Right renal cortex interstitium (tissue), 3 donors: ENCODE data around the gene FOXD4L3. TPM values are rescaled to one million over a fixed set of nuclear protein-coding genes. Genes with fewer than 3 reads are reported as not detected.
"Not testable (repeated sequence)": the region's sequence is repeated elsewhere in the genome, so short reads cannot be mapped to it uniquely, and the experiment has no call there.

Source experiments
- DNase-seq, 3 donors: peaks; one replicate each; pipeline ENCODE4 v3.0.0-alpha.2; 2013; ENCODE audit warnings: low read depth in 3 of 3, low spot score in 2 of 3
- polyA plus RNA-seq, 3 donors: library from polyadenylated mRNA; unstranded; fragments of 120-200 nt; gene quantifications; one replicate each; pipeline ENCODE4 v1.2.1, GENCODE V29; 2013; ENCODE audit not compliant: insufficient read length in 3 of 3

The FOXD4L3 gene
- polyA plus RNA-seq: not detected

- DNase-seq: not testable (repeated sequence)
Measured at GRCh38 chr9:68302567-68302966, at the start of gene FOXD4L3. Gene FOXD4L3, plus strand, starts transcription at chr9:68302867. Its CDS starts 85 bp downstream, at chr9:68302952.

DNA sequence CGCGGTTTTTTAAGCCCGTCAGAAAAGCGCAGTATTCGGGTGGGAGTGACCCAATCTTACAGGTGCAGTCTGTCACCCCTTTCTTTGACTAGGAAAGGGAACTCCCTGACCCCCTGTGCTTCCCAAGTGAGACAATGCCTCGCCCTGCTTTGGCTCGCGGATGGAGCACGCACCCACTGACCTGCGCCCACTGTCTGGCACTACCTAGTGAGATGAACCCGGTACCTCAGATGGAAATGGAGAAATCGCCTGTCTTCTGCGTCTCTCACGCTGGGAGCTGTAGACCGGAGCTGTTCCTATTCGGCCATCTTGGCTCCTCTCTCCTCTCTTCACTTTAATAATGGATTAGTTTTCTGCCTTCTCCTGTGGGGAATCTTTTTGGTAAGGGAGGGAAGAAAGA is 21.6 kb upstream of the FOXD4L3 start:
- DNase-seq: not testable (repeated sequence)

DNA sequence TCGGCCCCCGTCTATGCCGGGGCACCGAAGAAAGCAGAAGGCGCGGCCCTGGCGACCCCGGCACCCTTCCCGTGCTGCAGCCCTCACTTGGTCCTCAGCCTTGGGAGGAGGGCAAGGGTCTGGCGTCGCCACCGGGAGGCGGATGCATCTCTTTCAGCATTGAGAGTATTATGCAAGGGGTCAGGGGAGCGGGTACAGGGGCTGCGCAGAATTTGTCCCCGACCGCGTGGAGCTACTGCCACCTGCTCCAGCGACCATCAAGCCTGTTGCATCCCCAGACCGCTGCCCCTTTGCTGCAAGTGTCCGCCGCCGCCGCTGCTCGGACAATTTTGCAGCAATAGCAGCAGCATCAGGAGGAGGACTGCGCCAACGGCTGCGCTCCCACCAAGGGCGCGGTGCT is 1.1 kb downstream of the FOXD4L3 start:
- not testable (repeated sequence) for DNase-seq

DNA sequence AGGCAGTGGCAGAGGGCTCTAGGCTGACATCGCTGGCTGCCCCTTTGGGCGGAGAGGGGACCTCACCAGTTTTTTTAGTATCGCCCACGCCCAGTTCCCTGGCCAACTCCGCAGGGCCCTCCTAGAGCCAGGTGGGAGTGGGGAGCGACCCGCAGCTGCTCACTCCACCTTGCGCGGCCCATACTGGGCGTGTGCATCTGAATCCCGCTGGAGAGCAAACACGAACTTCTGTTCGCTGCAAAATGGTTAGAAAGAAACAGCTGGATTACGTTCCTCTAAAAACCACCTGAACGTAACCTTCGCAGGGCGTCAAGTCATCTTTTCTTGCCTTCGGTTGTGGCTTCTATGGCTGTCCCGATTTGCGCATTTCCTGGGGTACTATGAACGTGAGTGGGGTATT is 1.5 kb downstream of the FOXD4L3 start:
- DNase-seq: not testable (repeated sequence)

- not testable (repeated sequence) for DNase-seq
Measured at GRCh38 chr9:68304777-68305176, 2.1 kb downstream of the FOXD4L3 start.

DNA sequence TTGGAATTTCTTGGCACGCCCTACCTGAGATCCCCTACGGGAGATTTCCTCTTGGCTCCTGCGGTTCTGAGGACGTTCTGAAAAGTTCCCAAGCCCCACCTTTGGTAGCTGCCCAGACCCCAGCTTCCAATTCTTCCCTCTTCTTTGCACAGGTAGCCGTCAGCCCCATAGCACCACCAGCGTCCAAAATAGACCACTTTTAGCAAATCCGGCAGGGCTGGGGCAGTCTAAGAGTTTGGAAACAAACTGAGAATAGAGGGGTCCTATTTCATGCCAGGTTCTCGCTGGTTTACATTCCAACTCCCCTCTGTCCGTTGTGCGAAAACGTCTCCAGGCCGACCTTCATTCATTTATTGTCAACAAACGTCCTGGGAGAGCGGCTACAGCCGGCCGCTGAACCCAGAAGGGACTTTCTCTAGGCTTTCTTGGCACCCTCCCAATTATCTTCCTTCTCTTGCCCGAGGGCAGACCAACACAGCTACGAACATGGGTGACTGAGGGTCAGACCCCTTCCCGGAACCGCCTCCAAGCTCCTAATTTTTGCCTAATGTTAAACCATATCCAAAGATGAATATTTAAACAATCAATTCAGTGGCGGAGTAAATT is 3.1 kb downstream of the FOXD4L3 start:
- not testable (repeated sequence) for DNase-seq

DNA sequence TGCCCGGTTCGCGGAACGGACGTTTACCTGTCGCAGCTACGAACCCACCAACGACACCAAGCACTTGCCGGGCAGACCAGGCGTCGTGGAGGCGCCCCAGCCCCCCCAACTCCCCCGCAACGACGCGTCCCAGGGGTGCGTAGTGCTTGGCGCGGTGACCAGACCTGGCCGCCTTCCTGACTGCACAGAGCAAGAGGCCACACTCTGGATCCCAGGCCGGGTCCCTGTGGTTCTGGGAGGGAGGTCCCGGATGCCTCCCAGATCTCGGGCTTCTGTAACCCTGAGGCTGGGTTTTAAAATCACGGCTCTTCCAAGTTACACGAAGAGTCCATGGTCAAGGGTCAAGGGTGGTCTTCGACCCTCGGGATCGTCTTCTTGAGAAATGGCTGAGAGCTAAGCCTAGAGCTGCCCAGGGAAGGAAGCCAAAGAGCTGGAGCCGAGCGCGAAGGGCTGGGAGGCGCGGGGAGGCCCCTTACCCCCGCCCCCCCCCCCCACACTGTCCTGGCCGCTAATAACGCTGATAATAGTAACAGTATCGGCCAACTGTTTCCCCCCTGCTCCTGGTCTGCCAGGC is 3.8 kb downstream of the FOXD4L3 start:
- not testable (repeated sequence) for DNase-seq

DNA sequence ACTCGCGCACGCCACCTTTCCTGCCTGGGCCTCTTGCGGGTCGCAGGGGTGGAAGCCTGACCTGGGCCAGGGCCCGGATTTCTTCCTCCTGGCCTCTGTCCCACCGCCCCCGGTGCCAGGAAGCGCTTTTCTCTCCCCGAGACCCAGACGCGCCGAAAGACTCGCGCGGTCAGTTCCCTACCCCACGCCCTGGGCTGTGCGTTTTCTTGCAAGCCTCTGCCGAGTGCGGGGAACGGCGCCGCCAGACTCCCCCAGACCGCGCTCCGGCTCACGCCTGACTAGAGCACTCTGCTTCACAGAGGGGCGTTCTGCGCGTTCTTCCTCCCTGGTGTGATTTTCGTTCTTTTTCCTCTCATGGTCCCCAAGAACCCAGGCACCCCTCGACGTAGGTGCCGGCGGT is 4.5 kb downstream of the FOXD4L3 start:
- DNase-seq: not testable (repeated sequence)

GRCh38 chr9:68307654-68308053 is 5.0 kb downstream of the FOXD4L3 start:
- not testable (repeated sequence) for DNase-seq

DNA sequence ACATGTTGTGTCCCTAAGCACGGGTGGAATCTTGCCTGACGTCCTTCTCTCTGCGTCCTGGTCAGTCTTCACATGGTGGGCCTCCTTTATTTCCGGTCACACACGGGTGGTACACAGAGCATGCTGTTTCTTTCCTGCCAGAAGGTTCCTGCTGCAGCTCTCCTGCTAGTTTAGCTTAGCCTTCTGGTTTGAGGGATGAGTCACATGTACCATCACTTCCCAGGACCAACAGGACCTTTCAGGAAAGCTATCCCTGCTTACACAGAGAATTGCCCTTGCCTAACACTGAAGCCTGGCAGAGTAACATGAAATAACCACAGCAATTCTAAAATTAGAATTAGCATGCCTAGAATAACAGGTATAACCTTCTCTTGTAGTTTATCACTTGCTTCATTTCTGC is 8.5 kb downstream of the FOXD4L3 start:
- DNase-seq: not testable (repeated sequence)

DNA sequence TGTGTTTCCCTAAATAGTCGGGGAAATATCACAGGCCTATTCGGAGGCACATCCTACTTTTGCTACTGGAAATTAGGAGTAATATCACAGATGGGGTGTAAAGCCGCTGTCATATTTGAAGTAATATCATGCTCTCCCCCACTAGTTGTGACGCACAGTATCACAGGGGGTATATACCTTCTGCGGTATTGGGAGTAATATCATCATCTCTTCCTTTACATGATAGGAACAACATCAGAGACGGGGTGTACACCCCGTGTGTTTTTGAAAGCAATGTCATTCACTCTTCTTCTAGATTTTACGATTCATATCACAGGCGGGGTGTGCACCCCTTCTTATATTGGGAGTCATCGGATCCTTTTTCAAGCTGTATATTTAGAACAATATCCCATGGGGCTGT is 15.5 kb downstream of the FOXD4L3 start:
- DNase-seq: not testable (repeated sequence)

DNA sequence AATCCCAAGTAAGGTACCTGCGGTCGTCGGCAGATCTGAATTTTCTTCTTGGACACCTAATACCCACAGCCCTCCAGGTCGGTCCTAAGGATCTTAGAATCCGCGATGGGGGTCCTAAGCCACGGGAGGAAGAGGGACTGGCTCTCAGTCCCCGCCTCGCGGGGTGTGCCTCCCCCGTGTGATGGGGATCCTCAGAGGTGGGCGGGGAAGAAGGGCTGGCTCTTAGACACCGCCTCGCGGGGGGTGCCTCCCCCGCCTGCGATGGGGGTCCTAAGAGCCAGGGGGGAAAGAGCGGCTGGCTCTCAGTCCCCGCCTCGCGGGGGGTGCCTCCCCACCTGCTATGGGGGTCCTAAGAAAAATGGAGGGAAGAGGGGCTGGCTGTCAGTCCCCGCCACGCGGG is 21.1 kb downstream of the FOXD4L3 start:
- not testable (repeated sequence) for DNase-seq

- DNase-seq: not testable (repeated sequence)
Measured at GRCh38 chr9:68324518-68324917, 21.9 kb downstream of the FOXD4L3 start.

GRCh38 chr9:68329106-68329505 is 26.4 kb downstream of the FOXD4L3 start:
- not testable (repeated sequence) for DNase-seq

DNA sequence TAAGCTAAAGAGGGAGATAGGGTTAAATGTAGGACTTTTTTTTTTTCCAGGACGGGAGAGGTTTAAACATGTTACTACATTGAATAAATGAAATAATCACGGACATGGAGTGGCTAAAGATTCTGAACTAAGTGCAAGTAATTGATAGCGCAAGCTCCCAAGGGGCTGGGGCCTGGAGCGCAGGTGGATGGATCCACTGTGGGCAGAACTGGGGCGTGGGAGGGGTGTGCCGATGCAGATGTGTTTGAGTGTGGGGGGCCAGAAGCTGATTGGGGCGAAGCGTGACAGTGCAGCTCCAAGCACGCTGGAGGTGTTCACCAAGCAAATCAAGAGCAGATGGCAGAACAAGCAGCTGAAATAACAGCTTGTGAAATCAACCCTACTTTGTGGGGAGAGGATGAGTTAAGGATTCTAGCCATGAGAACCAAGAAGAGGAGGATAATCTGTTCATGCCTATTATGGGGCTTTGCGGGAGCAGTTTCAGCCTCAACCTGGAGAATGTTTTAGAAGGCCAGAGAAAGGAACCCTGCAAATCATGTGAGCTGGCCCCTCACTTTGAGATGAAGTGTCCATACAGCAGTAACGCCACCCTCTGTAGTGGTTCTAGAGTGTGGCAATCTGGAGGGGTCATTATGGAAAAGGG is 28.0 kb downstream of the FOXD4L3 start:
- DNase-seq: not testable (repeated sequence)

DNA sequence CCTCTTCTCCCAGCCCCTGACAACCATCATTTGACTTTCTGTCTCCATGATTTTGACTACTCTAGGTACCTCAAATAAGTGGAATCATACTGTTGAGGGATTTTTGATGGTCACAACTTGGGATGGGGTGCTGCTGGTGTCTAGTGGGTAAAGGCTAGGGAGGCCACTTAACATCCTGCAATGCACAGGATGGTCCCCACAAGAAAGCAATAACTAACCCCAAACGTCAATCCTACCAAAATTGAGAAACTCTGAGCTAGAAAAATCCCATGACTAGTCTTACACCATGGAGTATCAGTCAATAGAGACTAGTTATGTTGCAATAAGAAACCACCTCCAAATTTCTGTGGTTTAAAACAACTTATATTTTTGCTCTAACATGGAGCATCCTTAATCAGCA is 29.5 kb downstream of the FOXD4L3 start:
- DNase-seq: not testable (repeated sequence)

GRCh38 chr9:68335935-68336334 is 33.3 kb downstream of the FOXD4L3 start:
- not testable (repeated sequence) for DNase-seq

GRCh38 chr9:68336639-68337339 is 34.1 kb downstream of the FOXD4L3 start:
- DNase-seq: not testable (repeated sequence)

GRCh38 chr9:68338000-68338399 is 35.3 kb downstream of the FOXD4L3 start:
- DNase-seq: not testable (repeated sequence)

- not testable (repeated sequence) for DNase-seq
Measured at GRCh38 chr9:68342265-68343025, 39.8 kb downstream of the FOXD4L3 start.
